Measurements from ENCODE around the gene FNDC10. TPM values are rescaled to one million over a fixed set of nuclear protein-coding genes. Genes with fewer than 3 reads are reported as not detected.

The FNDC10 gene
- total and polyA plus RNA-seq, 9 of the 15 experiments (the other 6 are each of a cell fraction or from before 2014, with no cell fraction given): 0.08 to 6.3 (median 1.6) TPM

GRCh38 chr1:1574721-1575537 is 25.0 kb downstream of the FNDC10 start, which contains the start of gene SSU72 (continued):
- TF ChIP-seq REST (IDR thresholded peaks at IDR 0.05; ENCODE audit: borderline replicate concordance) (no peak), REST (CRISPR knock-in tag; IDR thresholded peaks at IDR 0.05; ENCODE audit: low read depth) (no peak), KAT8 (IDR thresholded peaks at IDR 0.05; ENCODE audit: low read depth) (no peak), ZNF395 (CRISPR knock-in tag; IDR thresholded peaks at IDR 0.05) (peak; percentile 70; the same call in 1 of the 2 replicates), GATAD2A (IDR thresholded peaks at IDR 0.05) (no peak), NFIC (IDR thresholded peaks at IDR 0.05) (peak; percentile 38), POLR3A (IDR thresholded peaks at IDR 0.05; ENCODE audit: borderline replicate concordance, extremely low read depth, insufficient read depth, insufficient read length) (no peak), NFRKB (IDR thresholded peaks at IDR 0.05; ENCODE audit: low read depth) (peak; percentile 79), SIN3A (IDR thresholded peaks at IDR 0.05; ENCODE audit: borderline replicate concordance in 2 of 2, control insufficient read depth in 1 of 2, low read depth in 2 of 2, low read length in 2 of 2) (peak; percentile 66 to 88; a peak in 1 of 4 replicates)

Measured in K562 (cell line).